ENCODE results near the gene FAXC. TPM values are rescaled to one million over a fixed set of nuclear protein-coding genes. Genes with fewer than 3 reads are reported as not detected.

Gene FAXC
- total and polyA plus RNA-seq, 2 of the 8 experiments (the other 6 are each of a cell fraction or from before 2014, with no cell fraction given), result 23.2 to 29.8 TPM

- TF ChIP-seq CHD1 (IDR thresholded peaks at IDR 0.05; ENCODE audit: low read depth, low read length) (no peak), POU5F1 (IDR thresholded peaks at IDR 0.05; ENCODE audit: low read depth, low read length) (no peak), E2F6 (IDR thresholded peaks at IDR 0.05) (no peak), GABPA (IDR thresholded peaks at IDR 0.05; ENCODE audit: borderline replicate concordance, insufficient read depth, low read length) (no peak), SIX5 (IDR thresholded peaks at IDR 0.05; ENCODE audit: low read depth, low read length) (no peak)
Observed at GRCh38 chr6:99270826-99271225, 78.6 kb downstream of the FAXC start (continued).
